Stimulated activated CD4-positive, alpha-beta T cell treated with anti-CD3 and anti-CD28 coated beads, TNF-alpha, amount 100 ng/mL, for 4 hours (primary cell): ENCODE measurements around the gene AVL9.
"Not testable (repeated sequence)": the region's sequence is repeated elsewhere in the genome, so short reads cannot be mapped to it uniquely, and the experiment has no call there.

Experiments used
- DNase-seq, 3 experiments: peaks; one replicate each; pipeline ENCODE4 v3.0.0-alpha.2; 2020; ENCODE audit warnings: low read depth in 3 of 3

AVL9 gene

DNA sequence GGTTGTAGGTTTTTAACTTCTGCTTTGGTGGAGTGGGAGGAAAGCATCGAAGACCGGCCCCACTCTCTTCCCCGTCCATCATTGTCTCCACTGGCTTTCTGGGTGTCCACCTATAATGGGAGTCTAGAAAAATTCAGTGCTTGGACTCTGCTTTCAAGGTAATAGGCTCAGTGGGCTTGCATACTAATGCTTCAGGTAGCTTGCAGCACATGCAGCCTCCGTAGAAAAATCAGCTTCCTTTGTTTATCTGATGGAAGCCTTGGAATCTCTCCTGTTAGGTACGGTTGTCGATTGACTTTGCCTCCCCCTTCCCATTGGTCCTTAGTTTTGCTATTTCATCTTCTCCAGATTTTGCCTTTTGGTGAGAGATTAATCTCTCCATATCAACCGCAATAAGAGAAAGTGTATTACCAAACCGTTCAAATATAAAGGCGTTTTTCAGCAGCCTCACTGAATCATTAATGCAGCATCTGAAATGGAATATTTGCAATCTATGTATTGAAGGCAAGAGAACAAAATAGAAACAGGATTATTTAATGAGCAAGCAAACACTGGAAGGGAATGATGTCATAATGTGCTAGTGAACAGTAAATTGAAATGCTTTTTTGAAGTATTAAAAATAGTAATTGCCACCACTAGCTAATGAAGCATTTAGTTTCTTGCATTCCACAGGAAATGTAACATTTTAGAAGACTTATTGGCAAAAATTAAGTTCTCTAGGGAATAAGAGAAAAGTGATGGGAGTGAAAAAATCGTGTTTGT is 944 bp downstream of the AVL9 start:
- no peak for DNase-seq

DNA sequence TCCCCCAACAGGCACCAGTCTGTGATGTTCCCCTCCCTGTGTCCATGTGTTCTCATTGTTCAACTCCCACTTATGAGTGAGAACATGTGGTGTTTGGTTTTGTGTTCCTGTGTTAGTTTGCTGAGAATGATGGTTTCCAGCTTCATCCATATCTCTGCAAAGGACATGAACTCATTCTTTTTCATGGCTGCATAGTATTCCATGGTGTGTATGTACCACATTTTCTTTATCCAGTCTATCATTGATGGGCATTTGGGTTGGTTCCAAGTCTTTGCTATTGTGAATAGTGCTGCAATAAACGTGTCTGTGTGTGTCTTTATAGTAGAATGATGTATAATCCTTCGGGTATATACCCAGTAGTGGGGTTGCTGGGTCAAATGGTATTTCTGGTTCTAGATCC is 4.5 kb downstream of the AVL9 start:
- DNase-seq = not testable (repeated sequence)

DNA sequence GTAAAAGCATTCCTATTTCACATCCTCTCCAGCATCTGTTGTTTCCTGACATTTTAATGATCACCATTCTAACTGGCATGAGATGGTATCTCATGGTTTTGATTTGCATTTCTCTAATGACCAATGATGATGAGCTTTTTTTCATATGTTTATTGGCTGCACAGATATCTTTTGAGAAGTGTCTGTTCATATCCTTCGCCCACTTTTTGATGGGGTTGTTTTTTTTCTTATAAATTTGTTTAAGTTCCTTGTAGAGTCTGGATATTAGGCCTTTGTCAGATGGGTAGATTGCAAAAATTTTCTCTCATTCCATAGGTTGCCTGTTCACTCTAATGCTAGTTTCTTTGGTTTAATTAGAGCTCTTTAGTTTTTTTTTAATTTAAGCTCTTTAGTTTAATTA is 4.9 kb downstream of the AVL9 start:
- DNase-seq = not testable (repeated sequence)

DNA sequence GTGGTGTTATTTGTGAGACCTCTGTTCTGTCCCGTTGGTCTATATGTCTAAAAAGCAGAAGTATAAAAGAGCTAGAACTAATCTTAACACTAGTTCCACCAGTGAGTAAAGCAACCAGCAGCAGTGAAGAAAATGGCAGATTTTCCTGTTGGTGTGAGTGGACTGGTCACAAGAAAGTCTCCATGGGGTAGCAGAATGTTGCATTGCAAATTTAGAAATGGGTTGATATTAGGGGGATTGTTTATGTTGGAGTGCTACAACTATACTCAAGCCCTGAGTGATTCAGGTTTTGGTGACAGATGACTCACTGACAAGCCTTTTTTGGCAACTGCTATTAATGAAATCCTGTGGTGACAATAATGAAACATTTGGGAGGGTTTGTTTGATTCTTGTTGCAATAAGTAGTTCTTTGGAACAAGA is 5.6 kb downstream of the AVL9 start:
- DNase-seq = no peak

DNA sequence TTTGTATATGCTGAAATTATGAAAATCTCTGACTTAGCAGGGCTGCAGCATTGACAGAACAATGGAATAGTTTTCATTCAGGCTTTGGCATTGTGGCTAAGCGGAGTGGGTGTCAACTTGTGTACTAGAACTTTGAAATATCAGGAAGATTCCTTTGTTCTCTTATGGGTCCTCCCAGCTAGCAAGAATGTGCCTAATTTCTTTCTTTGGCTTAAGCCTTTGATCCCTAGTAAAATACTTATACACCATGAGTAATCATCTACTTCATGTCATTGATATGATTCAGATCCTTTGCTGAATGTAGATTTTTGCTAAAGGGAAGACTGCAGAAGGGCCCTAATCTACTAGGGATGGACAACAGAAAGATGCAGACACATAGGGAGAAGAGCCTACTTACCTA is 6.2 kb downstream of the AVL9 start:
- DNase-seq = no peak

DNA sequence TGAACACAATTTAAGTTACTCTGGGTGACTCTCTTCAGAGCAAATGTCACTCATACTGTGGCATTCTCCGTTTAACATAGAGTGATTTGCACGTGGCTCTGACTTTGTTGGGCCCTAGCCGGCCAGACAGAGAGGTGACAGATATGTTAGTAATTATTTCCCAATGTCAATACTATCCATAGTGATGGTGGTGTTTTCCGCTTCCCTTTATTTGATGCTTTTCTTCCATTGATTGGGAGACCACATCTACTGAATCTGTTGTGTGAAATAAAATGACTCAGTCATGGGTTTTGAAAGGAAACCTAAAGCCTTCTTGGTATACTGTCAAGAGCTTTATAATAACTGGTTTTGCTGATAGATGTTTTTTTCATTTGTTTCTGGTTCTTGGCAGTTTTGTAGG is 7.4 kb downstream of the AVL9 start:
- no peak for DNase-seq

DNA sequence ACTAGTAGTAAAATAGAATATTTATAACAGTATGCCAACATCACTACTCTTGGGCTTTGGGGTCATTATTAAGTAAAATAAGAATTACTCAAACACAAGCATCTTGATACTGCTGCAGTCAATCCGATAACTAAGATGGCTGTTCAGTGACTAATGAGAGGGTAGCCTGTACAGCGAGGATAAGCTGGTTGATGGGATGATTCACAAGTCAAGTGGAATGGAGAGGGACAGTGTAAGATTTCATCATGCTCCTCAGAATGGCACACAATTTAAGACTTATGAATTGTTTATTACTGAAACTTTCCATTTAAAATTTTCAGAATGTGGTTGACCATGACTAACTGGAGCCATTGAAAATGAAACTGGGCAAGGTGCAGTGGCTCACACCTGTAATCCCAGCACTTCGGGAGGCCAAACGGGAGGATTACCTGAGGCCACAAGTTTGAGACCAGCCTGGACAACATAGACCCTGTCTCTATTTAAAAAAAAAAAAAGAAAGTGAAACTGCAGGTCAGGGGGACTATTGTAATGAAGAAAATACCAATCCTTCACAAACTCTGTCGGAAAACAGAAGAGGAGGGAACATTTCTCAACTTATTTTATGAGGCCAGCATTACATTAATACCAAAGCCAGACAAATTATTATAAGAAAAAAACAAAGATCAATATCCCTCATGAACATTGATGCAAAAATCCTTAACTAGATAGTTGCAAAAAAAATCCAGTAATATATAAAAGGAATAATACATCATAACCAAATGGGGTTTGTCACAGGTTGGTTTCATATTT is 11.2 kb downstream of the AVL9 start:
- no peak for DNase-seq

DNA sequence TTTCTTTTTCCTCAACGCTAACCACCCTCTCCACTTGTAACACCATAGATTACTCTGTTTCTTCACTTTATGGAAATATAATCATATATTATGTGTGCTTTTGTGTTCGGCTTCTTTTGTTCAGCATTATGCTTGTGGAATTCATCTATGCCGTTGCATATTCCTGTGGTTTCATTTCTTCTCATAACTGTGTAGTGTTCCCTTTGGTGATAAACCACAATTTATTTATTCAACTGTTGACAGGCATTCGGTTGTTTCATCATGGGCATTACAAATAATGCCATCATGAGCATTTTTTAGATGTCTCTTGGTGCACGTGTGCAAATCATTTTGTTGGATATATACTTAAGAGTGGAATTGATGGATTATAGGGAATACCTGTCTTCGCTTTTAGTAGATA is 12.1 kb downstream of the AVL9 start:
- no peak for DNase-seq

DNA sequence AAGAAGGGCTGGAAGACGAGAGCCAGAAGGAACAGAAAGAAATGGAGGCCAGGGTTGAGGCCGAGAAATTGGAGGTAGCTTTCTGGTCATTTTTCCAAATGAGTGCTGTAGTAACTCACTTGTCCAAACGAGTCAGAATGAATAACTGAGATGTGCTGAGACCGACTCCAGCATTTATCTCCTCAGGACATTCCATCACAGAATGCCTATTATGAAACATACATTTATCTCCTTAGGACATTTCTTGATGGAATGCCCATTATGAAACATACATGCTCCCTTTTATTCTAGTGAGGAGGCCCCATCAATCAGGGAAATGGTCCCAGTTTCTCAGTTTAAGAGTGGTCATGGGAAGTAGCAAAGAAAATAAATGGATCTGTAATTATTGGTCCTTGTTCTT is 16.5 kb downstream of the AVL9 start:
- no peak for DNase-seq

DNA sequence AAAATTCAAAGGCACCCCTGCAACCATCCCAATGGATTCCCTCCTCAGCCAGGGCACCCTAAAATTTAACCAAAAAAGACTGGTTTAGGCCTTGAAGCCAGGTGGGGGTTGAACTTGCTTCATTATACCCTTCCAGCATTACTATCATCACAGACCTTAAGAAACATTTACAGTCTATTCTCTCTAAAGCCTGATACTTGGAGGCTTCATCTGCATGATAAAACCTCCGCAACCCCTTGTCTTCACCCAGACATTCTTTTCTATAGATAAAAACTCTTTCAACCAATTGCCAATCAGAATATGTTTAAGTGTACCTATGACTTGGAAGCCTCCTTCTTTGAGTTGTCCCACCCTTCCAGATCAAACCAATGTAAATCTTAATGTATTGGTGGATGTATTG is 17.9 kb downstream of the AVL9 start:
- DNase-seq = no peak

DNA sequence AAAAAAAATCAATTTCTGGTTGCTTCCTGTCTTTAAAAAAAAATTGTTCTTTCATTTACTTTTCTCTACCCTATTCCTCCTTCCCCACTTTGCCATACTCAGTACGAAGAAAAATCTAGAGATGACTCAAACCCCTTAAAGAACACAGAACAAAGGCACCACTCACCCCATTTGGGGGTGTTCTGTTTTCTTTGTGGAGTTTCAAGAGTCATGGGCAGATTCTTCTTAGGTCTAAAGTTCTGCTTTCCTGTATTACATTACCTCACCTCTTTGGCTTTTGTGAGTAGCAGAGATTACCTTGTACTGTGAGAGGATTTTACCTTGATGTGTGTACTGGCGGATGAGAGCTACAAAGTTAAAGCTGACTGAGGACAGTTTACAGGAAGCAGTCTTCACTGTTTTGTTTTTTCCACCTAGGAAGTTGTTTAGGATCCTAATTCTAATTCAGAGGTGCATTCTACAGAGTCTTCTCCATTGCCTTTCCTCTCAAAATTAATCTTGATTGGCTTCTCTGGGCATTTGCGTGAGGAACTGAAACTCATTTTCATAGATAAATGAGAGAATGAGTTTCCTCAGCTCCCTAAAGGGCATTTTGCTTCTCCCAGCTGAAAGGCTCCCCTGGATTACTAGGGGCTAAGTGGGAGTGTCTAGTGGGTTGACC is 20.7 kb downstream of the AVL9 start:
- DNase-seq = no peak

DNA sequence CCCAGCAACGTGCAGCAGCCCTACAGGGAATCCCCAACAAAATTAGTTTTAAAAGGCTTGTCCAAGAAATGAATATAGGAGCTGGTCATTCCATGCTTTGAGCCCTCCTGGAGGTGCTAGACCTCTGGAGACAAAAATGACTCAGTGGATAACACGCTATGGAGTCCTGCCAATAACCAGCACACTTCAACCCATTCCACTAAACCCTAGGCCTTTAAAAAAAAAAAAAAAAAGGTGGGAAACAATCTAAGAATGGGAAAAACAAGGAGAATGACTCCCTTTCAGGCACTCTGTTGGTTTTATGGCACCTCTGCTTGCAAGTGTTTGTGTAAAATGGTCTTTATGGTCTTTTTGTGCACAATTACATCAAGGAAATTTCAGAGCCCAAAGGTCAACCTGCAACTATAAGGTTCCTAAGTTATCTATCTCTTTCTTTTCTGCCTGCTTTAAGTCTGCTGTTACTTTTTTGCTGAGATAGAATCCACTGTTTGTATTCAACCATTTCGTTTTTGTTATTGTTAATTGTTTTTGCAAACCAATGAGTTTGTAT is 21.3 kb downstream of the AVL9 start:
- no peak for DNase-seq

DNA sequence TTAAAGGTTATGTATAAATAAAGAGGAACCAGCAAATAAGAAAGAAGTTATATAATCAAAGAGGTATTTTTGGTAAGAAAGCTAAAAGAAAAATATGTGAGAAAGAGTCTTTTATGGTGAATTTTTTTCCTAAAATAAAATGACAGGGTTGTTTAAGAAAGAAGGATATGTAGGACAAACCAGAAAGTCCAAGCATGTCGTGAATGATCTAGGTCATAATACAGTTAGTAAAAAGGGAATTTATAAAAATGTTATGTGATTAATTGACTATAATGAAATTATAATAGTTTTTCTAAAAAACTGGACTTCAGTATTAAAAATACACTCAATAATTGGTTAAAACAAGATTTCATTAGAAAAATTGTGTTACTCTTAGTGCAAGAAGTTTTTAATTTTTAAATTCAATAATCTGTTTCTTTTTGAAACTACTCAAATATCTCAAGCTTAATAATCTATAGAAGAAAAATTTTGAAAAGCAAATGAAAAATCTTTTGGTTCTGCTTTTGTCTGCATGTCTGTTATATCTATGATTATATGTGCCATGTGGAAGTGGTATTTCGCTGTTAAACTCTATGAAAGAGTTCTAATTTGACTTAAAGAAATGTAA is 23.3 kb downstream of the AVL9 start:
- DNase-seq = no peak

DNA sequence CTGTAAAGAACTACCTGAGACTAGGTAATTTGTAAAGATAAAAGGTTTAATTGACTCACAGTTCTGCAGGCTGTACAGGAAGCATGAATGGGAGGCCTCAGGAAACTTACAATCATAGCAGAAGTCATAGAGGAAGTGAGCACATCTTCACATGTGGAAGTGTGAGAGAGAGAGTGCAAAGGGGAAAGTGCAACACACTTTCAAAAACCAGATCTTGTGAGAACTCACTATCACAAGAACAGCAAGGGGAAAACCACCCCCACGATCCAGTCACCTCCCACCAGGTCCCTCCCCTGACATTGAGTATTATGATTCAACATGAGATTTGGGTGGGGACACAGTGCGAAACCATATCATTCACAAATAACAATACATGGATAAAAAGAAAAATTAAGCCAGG is 24.5 kb downstream of the AVL9 start:
- no peak for DNase-seq

DNA sequence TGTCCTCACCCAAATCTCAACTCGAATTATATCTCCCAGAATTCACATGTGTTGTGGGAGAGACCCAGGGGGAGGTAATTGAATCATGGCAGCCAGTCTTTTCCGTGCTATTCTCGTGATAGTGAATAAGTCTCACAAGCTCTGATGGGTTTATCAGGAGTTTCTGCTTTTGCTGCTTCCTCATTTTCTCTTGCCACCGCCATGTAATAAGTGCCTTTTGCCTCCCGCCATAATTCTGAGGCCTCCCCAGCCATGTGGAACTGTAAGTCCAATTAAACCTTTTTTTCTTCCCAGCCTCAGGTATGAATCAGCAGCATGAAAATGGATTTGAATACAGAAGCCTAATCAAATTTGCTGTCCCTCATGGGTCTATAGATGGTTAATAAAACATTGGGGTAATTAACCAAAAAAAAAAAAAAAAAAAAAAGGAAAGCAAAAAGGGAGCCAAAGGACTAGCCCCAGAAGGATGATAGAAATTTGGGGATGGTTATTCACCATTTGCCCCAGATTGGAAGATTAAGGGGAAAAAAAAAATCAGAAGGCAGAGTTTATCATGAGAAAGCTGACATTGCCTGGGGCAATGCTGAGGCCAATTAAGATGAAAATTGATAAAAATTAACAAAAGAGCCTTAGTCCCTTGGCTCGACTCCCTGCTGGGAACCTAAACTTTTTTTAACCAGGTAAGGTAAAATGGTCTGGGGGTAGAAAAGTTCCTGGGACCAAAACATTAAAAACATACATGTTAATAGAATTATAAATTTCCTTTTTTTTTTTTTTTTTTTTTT is 27.6 kb downstream of the AVL9 start:
- DNase-seq = no peak

DNA sequence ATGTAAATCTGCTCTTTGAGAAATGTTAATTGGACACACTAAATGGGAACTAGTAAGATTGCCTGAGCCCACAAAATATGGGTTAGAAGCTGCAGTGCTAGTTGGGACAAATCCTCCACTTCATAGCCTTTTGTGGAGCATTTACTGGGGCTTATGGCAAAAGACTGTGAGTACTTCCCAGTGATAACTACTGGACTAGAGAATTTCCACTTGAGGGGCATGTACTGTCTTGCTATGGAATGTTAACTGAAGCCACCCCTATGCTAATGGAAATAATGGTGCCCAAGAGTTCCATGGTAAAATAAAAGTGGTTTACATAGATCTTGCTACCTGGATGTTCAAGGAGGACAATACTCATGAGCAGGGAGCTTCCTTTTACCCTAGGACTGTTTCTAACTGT is 29.3 kb downstream of the AVL9 start:
- no peak for DNase-seq

DNA sequence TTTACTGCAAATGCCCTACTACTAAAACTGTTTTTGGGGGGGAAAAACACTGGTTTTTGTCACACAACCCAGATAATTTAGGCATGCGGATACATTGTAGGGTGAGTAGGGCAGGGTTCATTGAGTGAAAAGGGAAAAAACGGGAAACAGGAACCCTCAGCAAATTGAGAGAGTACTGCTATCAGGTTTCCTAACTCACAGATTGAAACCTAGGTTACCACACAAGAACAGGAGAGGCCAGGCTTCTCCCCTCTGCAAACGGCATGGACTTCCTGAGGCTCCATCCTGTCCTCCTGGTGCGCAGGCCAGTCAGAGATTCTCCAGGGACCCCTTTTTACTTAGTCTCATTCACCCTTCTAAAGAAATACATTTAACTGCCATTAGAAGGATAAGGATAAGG is 30.6 kb downstream of the AVL9 start:
- DNase-seq = no peak

DNA sequence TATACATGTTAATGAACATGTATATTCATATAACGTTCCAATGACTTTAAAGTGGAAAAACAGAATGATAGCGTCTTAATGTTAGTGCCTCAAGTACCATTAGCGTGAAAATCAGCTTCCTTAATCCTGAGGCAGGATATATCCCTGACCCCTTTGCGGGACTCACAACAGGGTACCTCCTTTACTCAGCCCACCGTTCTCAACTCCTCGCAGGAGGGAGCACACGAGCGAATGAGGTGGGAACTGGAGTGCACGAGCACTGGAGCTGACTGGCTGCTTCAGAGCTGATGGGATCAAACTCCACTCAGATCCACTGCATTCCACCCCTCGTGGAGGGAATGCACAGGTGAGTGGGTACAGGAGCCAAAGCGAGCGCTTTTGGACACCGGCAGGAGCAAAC is 36.1 kb downstream of the AVL9 start:
- DNase-seq = no peak

DNA sequence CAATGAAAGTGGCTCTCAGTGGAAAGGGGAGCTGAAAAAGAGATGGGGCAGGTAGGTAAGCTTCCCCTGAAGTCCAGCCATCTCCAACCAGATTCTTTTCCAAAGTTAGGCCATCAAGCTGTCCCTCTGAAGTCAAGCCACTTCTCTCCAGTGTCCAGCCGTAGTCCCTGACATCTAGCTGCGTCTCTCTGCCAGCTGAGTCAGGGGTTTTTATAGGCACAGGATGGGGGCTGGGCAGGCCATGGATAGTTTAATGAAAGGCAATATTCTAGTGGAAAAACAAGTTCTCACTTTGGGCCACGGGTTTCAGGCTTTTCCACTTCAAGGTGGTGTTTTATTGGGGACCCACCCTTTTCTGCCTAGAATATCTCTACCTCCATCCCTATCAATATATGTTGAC is 36.8 kb downstream of the AVL9 start:
- DNase-seq = no peak

DNA sequence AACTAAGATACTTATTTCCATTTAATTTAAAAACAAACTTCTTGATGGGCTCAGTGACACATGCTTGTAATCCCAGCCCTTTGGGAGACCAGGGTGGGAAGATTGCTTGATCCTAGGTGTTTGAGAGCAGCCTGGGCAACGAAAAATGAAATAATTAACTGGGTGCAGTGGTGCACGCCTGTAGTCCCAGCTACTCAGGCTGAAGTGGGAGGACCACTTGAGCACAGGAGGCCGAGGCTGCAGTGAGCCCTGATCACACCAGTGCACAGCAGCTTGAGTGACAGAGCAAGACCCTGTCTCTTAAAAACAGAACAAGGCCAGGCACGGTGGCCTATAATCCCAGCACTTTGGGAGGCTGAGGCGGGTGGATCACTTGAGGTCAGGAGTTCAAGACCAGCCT is 37.4 kb downstream of the AVL9 start:
- DNase-seq = no peak

DNA sequence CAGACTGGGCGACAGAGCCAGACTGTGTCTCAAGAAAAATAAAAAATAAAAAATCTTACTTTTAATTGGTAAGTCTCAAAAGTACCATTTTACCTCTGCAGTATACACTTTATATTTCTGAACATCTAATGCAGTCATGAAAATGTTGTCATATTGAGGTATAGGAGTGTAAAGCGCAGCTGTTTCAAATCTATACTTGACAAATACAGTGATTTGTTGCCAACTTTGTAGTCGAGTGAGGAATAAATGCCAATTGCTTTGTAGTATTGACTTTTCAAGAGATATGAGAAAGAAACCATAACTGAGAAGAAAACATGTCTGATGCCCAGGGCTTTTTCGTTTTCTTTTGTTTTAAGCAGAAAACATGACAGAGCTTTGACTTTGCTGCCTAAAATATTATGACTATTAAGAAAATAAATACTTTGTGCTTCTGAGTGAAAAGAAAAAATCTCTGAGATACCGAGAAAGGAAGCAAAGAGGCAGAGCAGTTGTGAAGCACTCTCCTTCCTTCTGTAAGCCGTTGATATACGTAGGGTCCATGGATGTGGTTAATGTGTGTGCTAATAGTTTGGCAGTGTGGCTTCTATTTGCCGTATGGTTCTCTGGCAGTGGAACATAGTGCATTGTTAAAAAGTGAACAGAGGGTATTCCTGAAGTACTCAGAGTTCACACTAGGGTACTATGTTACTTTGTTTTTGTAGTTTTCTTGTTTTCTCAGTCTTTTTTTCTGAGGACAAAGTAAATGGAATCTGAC is 38.2 kb downstream of the AVL9 start:
- DNase-seq = no peak
